HAP-1 (cell line): ENCODE data around the gene CCNI2.
"Not testable (repeated sequence)": the region's sequence is repeated elsewhere in the genome, so short reads cannot be mapped to it uniquely, and the experiment has no call there.

Experiments
- DNase-seq, 2 experiments: peaks; one replicate each; pipeline ENCODE4 v3.0.0-alpha.2; 2016 to 2020; ENCODE audit warnings: low spot score in 2 of 2
- H3K27me3 ChIP-seq: fragments of 250-450 bp; sonication (Bioruptor Pico); 2 replicates; pipeline ENCODE4 v1.5.1; 2020; ENCODE audit warnings: low read depth, mild to moderate bottlenecking, moderate library complexity
- H3K36me3 ChIP-seq: fragments of 250-450 bp; sonication (Bioruptor Pico); replicated peaks from 2 replicates; pipeline ENCODE4 v1.5.1; 2020; ENCODE audit warnings: mild to moderate bottlenecking
- H3K4me1 ChIP-seq: fragments of 250-450 bp; sonication (Bioruptor Pico); 2 replicates; pipeline ENCODE4 v1.5.1; 2020; ENCODE audit warnings: mild to moderate bottlenecking
- H3K4me3 ChIP-seq: fragments of 250-450 bp; sonication (Bioruptor Pico); 2 replicates; pipeline ENCODE4 v1.5.1; 2020; ENCODE audit warnings: mild to moderate bottlenecking, moderate library complexity
- H3K9me3 ChIP-seq: fragments of 250-450 bp; sonication (Bioruptor Pico); 2 replicates; pipeline ENCODE4 v1.5.1; 2020; ENCODE audit warnings: mild to moderate bottlenecking, moderate library complexity
- in situ Hi-C: fragments of 300-500 bp; cut with MboI; formaldehyde crosslinking; loops from 3 replicates; pipeline ENCODE4 v1.14.3; 2020; ENCODE audit warnings: low sequenced_read_pairs, inconsistent platforms, mixed read lengths

Gene CCNI2

GRCh38 chr5:132788990-132789886 is 42.0 kb downstream of the CCNI2 start:
- Histone ChIP-seq H3K9me3 (no peaks in the 10 kb centered on the region), H3K36me3 (no peaks in the 10 kb centered on the region), H3K4me3 (no peak overlapping the region), H3K27me3 (no peaks in the 10 kb centered on the region), H3K4me1 (no peaks in the 10 kb centered on the region; the same call in 1 of the 2 replicates)
- in situ Hi-C loops: no loop called here
- no peak for DNase-seq

- Histone ChIP-seq H3K4me1 (no peaks in the 10 kb centered on the region; the same call in 1 of the 2 replicates), H3K27me3 (no peaks in the 10 kb centered on the region), H3K4me3 (no peak overlapping the region), H3K36me3 (no peaks in the 10 kb centered on the region), H3K9me3 (no peaks in the 10 kb centered on the region)
- no peak for DNase-seq
- in situ Hi-C loops: no loop called here
Observed at GRCh38 chr5:132790201-132790865, 43.1 kb downstream of the CCNI2 start.

- Histone ChIP-seq H3K4me3 (no peak overlapping the region), H3K9me3 (no peaks in the 10 kb centered on the region), H3K36me3 (no peaks in the 10 kb centered on the region), H3K27me3 (no peaks in the 10 kb centered on the region), H3K4me1 (no peaks in the 10 kb centered on the region; the same call in 1 of the 2 replicates)
- DNase-seq: no peak
- in situ Hi-C loops: no loop called here
Observed at GRCh38 chr5:132791026-132791425, 43.8 kb downstream of the CCNI2 start.

- in situ Hi-C loops: no loop called here
- no peaks in the 10 kb centered on the region for H3K4me1 ChIP-seq
- DNase-seq: no peak
Observed at GRCh38 chr5:132797651-132798050, 50.4 kb downstream of the CCNI2 start.

DNA sequence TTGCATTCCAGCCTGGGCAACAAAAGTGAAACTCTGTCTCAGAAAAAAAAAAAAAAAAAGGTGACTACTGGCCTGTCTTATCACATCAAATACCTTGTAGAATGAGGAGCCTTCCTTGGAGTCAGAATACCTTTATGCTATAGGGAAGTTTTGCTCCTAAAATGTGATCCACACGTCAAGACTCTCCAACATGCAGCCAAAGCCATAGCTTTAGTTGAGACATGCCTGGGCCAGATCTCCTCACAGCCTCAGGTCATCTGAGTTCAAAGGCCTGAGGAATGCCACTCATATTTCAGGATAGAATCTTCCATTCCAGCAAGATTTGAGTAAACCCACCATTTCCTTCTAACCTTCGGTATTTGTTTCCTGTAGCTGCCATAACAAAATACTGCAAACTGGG is 52.2 kb downstream of the CCNI2 start:
- in situ Hi-C loops: no loop called here
- no peaks in the 10 kb centered on the region for H3K9me3 ChIP-seq
- H3K4me1 ChIP-seq: no peaks in the 10 kb centered on the region
- 0 out of 2 replicates have a peak, but pooled peaks cover 3% of the 10 kb centered on the region for H3K27me3 ChIP-seq
- DNase-seq: no peak
- H3K36me3 ChIP-seq: no peaks in the 10 kb centered on the region
- H3K4me3 ChIP-seq: no peak overlapping the region

More at GRCh38 chr5:132797651-132798050, 50.4 kb downstream of the CCNI2 start:
- Histone ChIP-seq H3K4me3 (no peak overlapping the region), H3K27me3 (0 out of 2 replicates have a peak, but pooled peaks cover 3% of the 10 kb centered on the region), H3K9me3 (no peaks in the 10 kb centered on the region), H3K36me3 (no peaks in the 10 kb centered on the region)

DNA sequence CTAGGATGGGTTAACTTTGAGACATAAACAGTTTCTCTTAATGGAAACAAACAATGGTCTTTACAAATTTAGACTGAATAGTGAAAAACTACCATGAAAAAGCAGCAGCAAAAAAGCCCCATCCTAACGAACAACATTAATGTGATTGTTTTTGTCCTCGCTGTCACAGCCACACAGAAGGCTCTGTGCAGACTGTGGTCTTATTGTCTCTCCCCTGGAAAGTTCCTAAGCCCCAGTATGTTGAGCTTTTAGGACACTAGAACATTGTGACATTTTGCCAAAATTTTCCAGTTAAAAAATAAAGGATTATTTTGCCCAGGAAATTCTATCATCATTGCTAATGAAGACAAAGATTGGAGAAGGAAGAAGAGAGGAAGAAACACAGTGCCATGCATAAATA is 53.3 kb downstream of the CCNI2 start:
- Histone ChIP-seq H3K36me3 (no peaks in the 10 kb centered on the region), H3K4me3 (no peak overlapping the region), H3K27me3 (0 out of 2 replicates have a peak, but pooled peaks cover 3% of the 10 kb centered on the region), H3K9me3 (0 out of 2 replicates have a peak, but pooled peaks cover 2% of the 10 kb centered on the region), H3K4me1 (no peaks in the 10 kb centered on the region)
- no peak for DNase-seq
- in situ Hi-C loops: no loop called here

DNA sequence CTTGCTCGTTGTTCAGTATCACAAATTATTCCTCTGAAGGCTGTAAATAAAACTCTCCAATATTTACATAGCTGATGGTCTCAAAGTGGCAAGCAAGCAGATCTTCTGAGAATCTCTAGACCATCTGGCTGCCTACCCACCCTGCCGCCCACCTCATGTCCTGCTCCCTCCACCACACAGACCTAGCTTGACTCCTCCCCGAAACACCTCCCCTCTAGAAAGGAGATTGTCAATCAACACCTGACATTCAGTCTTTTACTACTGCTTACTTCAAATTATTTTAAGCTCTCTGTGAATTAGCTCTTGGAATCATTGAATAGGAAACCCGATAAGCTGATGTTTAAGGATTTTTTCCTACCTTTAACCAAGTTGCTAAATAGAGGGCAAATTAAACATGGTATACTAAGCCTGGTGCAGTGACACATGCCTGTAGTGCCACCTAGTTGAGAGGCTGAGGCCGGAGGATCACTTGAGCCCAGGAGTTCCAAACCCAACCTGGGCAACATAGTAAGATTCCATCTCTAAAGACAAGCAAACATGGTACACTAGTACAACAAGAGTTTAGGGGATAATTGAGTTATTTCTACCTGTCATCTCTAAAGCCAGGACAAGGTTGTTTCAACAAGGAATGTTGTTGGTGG is 54.9 kb downstream of the CCNI2 start:
- in situ Hi-C loops: no loop called here
- Histone ChIP-seq H3K27me3 (0 out of 2 replicates have a peak, but pooled peaks cover 3% of the 10 kb centered on the region), H3K36me3 (no peaks in the 10 kb centered on the region), H3K9me3 (0 out of 2 replicates have a peak, but pooled peaks cover 2% of the 10 kb centered on the region), H3K4me3 (no peak overlapping the region), H3K4me1 (no peaks in the 10 kb centered on the region)
- no peak for DNase-seq

- DNase-seq, H3K9me3 ChIP-seq, H3K4me1 ChIP-seq, H3K4me3 ChIP-seq, H3K27me3 ChIP-seq, H3K36me3 ChIP-seq, in situ Hi-C loops: not testable (repeated sequence)
Observed at GRCh38 chr5:132802685-132803066, 55.5 kb downstream of the CCNI2 start.
